CD4-positive, alpha-beta T cell treated with Interleukin-6 at 100 ng/mL for 8 hours (primary cell): ENCODE measurements around the gene BTG1.

Source experiments
- DNase-seq: peaks from one replicate; pipeline ENCODE4 v3.0.0-alpha.2; 2020; ENCODE audit warnings: mixed read lengths, low spot score

The BTG1 gene

GRCh38 chr12:92145731-92146496 lies at the start of gene BTG1:
BTG1 (minus strand) TSS chr12:92145846; CDS start chr12:92145535, 311 bp downstream.
- DNase-seq: peak; percentile 100

- DNase-seq: no peak
These were observed 48.9 kb upstream of the BTG1 start for GRCh38 chr12:92194561-92194960.

- DNase-seq: no peak
These were observed 48.2 kb upstream of the BTG1 start for GRCh38 chr12:92193846-92194245.

- no peak for DNase-seq
These were observed 47.4 kb upstream of the BTG1 start for GRCh38 chr12:92193063-92193462.

GRCh38 chr12:92192360-92192759 lies 46.7 kb upstream of the BTG1 start:
- DNase-seq: no peak

GRCh38 chr12:92191061-92191460 lies 45.4 kb upstream of the BTG1 start:
- no peak for DNase-seq

- DNase-seq: no peak
These were observed 43.0 kb upstream of the BTG1 start for GRCh38 chr12:92188517-92189188.

- DNase-seq: peak; percentile 35
These were observed 40.4 kb upstream of the BTG1 start for GRCh38 chr12:92186038-92186470.

- DNase-seq: peak; percentile 70
These were observed 39.4 kb upstream of the BTG1 start for GRCh38 chr12:92185052-92185451.

GRCh38 chr12:92183575-92183974 lies 37.9 kb upstream of the BTG1 start:
- DNase-seq: no peak

- no peak for DNase-seq
These were observed 32.7 kb upstream of the BTG1 start for GRCh38 chr12:92178340-92178739.

GRCh38 chr12:92176646-92177045 lies 31.0 kb upstream of the BTG1 start:
- DNase-seq: no peak

- DNase-seq: no peak
These were observed 30.3 kb upstream of the BTG1 start for GRCh38 chr12:92175961-92176360.

GRCh38 chr12:92170050-92170449 lies 24.4 kb upstream of the BTG1 start:
- no peak for DNase-seq

GRCh38 chr12:92167075-92167474 lies 21.4 kb upstream of the BTG1 start:
- DNase-seq: no peak

- no peak for DNase-seq
These were observed 19.1 kb upstream of the BTG1 start for GRCh38 chr12:92164712-92165111.

- no peak for DNase-seq
These were observed 16.4 kb upstream of the BTG1 start for GRCh38 chr12:92162079-92162478.

GRCh38 chr12:92158796-92159439 lies 13.3 kb upstream of the BTG1 start:
- no peak for DNase-seq

- no peak for DNase-seq
These were observed 11.2 kb upstream of the BTG1 start for GRCh38 chr12:92156704-92157395.

GRCh38 chr12:92156139-92156538 lies 10.5 kb upstream of the BTG1 start:
- no peak for DNase-seq

- DNase-seq: no peak
These were observed 10.1 kb upstream of the BTG1 start for GRCh38 chr12:92155733-92156132.

- no peak for DNase-seq
These were observed 6.3 kb upstream of the BTG1 start for GRCh38 chr12:92151916-92152315.
